HCT116 (cell line): ENCODE data around the gene PC. TPM values are rescaled to one million over a fixed set of nuclear protein-coding genes. Genes with fewer than 3 reads are reported as not detected.

Experiments
- ATAC-seq: fragments of 200-7000 bp; cut with Tn5 transposase; 2 replicates; pipeline ENCODE4 v1.9.1; 2020; ENCODE audit warnings: mild to moderate bottlenecking, moderate library complexity
- BruUV-seq: library from RNA; stranded (reverse); fragments of 400-500 nt; replicated peaks from 2 replicates; lab custom pipeline; 2021; lab: Mats Ljungman, UMichigan
- CTCF ChIA-PET: fragments of 300-600 bp; sonication (Branson Sonifier 250); formaldehyde crosslinking; loops from one replicate; lab custom pipeline; 2021; ENCODE audit warnings: antibody characterized with exemption; lab: Charles Lee
- POLR2A ChIA-PET: fragments of 300-600, 350-600 bp; sonication (Branson Sonifier 250); formaldehyde crosslinking; loops from one replicate; lab custom pipeline; 2021; ENCODE audit warnings: antibody characterized with exemption; lab: Charles Lee
- RAD21 ChIA-PET, 2 experiments: fragments of 300-600 bp; sonication (Branson Sonifier 250); formaldehyde crosslinking; loops; one replicate each; lab custom pipeline; 2023; ENCODE audit warnings: low total read pairs in 2 of 2; ENCODE audit not compliant: uncharacterized antibody in 2 of 2, unreplicated experiment in 2 of 2, low non-redundant PET in 1 of 2; lab: Charles Lee
- DNase-seq: peaks from one replicate; pipeline ENCODE4 v3.0.0-alpha.2; 2010; ENCODE audit warnings: low read depth, low spot score
- H2AFZ ChIP-seq: fragments of 200-600 bp; shearing (Covaris generic), sonication (generic); 2 replicates; pipeline ENCODE4 v1.6.1; 2017; ENCODE audit warnings: low read depth, mixed run types, mixed read lengths, antibody characterized with exemption, low read length; ENCODE audit not compliant: poor library complexity, severe bottlenecking
- H3K27ac ChIP-seq: 2 replicates; pipeline ENCODE4 v1.5.1; 2012; ENCODE audit warnings: low read depth, low read length
- H3K27me3 ChIP-seq: fragments of 200-600 bp; sonication (generic); 2 replicates; pipeline ENCODE4 v1.6.1; 2016; ENCODE audit warnings: mixed run types, low read length, mixed read lengths; ENCODE audit not compliant: insufficient read depth
- H3K36me3 ChIP-seq, 2 experiments: fragments of 200-500 bp in 1 of 2; fragments of 200-600 bp in 1 of 2; sonication (Bioruptor generic) in 1 of 2; sonication (generic) in 1 of 2; 2 replicates each; pipeline versions ENCODE4 v1.5.1 to v1.6.1; 2014 to 2016; ENCODE audit warnings: low read length in 2 of 2, inconsistent platforms in 1 of 2, mixed read lengths in 1 of 2, mixed run types in 1 of 2; ENCODE audit not compliant: insufficient read depth in 2 of 2, control insufficient read depth in 1 of 2
- H3K4me1 ChIP-seq, 2 experiments: fragments of 200-600 bp in 1 of 2; sonication (generic) in 1 of 2; 2 replicates each; pipeline versions ENCODE4 v1.5.1 to v1.6.1; 2012 to 2017; ENCODE audit warnings: low read length in 2 of 2, inconsistent platforms in 1 of 2, mild to moderate bottlenecking in 1 of 2, mixed read lengths in 1 of 2, mixed run types in 1 of 2, moderate library complexity in 1 of 2; ENCODE audit not compliant: insufficient read depth in 2 of 2, control insufficient read depth in 1 of 2
- H3K4me2 ChIP-seq: fragments of 200-600 bp; sonication (generic); 2 replicates; pipeline ENCODE4 v1.6.1; 2017; ENCODE audit warnings: mixed run types, low read length, mixed read lengths
- H3K4me3 ChIP-seq, 2 experiments: fragments of 200-600 bp in 1 of 2; sonication (generic) in 1 of 2; replicated peaks in 1 of 2; 2 replicates each; pipeline ENCODE4 v1.5.1; 2011 to 2016; ENCODE audit warnings: low read length in 2 of 2, control low read depth in 1 of 2, low read depth in 1 of 2, mild to moderate bottlenecking in 1 of 2, mixed read lengths in 1 of 2, mixed run types in 1 of 2
- H3K79me2 ChIP-seq: fragments of 200-600 bp; sonication (generic); 2 replicates; pipeline ENCODE4 v1.6.1; 2017; ENCODE audit warnings: mild to moderate bottlenecking, mixed run types, low read length, moderate library complexity, mixed read lengths; ENCODE audit not compliant: insufficient read depth
- H3K9ac ChIP-seq: fragments of 200-600 bp; sonication (generic); 2 replicates; pipeline ENCODE4 v1.6.1; 2016; ENCODE audit warnings: low read length, mixed read lengths
- H3K9me2 ChIP-seq: fragments of 200-600 bp; sonication (generic), shearing (Covaris generic); 2 replicates; pipeline ENCODE4 v1.6.1; 2017; ENCODE audit warnings: mixed run types, mild to moderate bottlenecking, moderate library complexity; ENCODE audit not compliant: insufficient read depth
- H3K9me3 ChIP-seq, 2 experiments: fragments of 200-500 bp in 1 of 2; fragments of 200-600 bp in 1 of 2; sonication (Bioruptor generic) in 1 of 2; sonication (generic) in 1 of 2; 2 replicates each; pipeline ENCODE4 v1.6.1; 2014 to 2017; ENCODE audit warnings: low read length in 2 of 2, mixed read lengths in 2 of 2, inconsistent platforms in 1 of 2, low read depth in 1 of 2, mild to moderate bottlenecking in 1 of 2, mixed run types in 1 of 2, moderate library complexity in 1 of 2; ENCODE audit not compliant: control insufficient read depth in 1 of 2, insufficient read depth in 1 of 2
- H4K20me1 ChIP-seq: fragments of 200-600 bp; sonication (generic), shearing (Covaris generic); 2 replicates; pipeline ENCODE4 v1.6.1; 2017; ENCODE audit warnings: mixed run types, mild to moderate bottlenecking, moderate library complexity; ENCODE audit not compliant: insufficient read depth
- ATF3 ChIP-seq: IDR thresholded peaks from 2 replicates; pipeline ENCODE4 v1.6.1; 2012
- CBX3 ChIP-seq: IDR thresholded peaks from 2 replicates; pipeline ENCODE4 v1.6.1; 2012; ENCODE audit warnings: low read depth
- ELF1 ChIP-seq: IDR thresholded peaks from 2 replicates; pipeline ENCODE4 v1.6.1; 2012; ENCODE audit warnings: low read depth, borderline replicate concordance
- EZH2 ChIP-seq: fragments of 200-600 bp; sonication (generic); IDR thresholded peaks from 2 replicates; pipeline ENCODE4 v1.6.1; 2017; ENCODE audit warnings: antibody characterized with exemption, mixed run types
- EZH2phosphoT487 ChIP-seq: fragments of 200-600 bp; IDR thresholded peaks from 2 replicates; pipeline ENCODE4 v1.6.1; 2018; ENCODE audit warnings: antibody characterized with exemption, borderline replicate concordance
- FOSL1 ChIP-seq: IDR thresholded peaks from 2 replicates; pipeline ENCODE4 v1.6.1; 2012; ENCODE audit warnings: low read depth
- POLR2AphosphoS5 ChIP-seq: IDR thresholded peaks from 2 replicates; pipeline ENCODE4 v1.6.1; 2011; ENCODE audit warnings: mild to moderate bottlenecking, low read depth, low read length, moderate library complexity
- SP1 ChIP-seq: IDR thresholded peaks from 2 replicates; pipeline ENCODE4 v1.6.1; 2012; ENCODE audit warnings: low read depth
- SRF ChIP-seq: IDR thresholded peaks from 2 replicates; pipeline ENCODE4 v1.6.1; 2012; ENCODE audit warnings: low read depth
- ZBTB33 ChIP-seq: IDR thresholded peaks from 2 replicates; pipeline ENCODE4 v1.6.1; 2011; ENCODE audit warnings: mild to moderate bottlenecking, low read length, moderate library complexity; ENCODE audit not compliant: insufficient replicate concordance; ENCODE audit errors: extremely low read depth
- intact Hi-C: fragments of 100-400 bp; cut with micrococcal nuclease; formaldehyde crosslinking; loops from 2 replicates; pipeline ENCODE4 v1.10.0; 2022
- total RNA-seq: library from RNA; stranded (reverse); gene quantifications from one replicate; pipeline ENCODE4 v1.2.1, GENCODE V29; 2021; ENCODE audit not compliant: unreplicated experiment
- TF ChIP-seq, protein P1 (sequence below), 3 experiments: fragments of 200-600 bp in 1 of 3; sonication (generic) in 1 of 3; IDR thresholded peaks in 2 of 3; conservative IDR thresholded peaks in 1 of 3; 2 replicates each; pipeline ENCODE4 v1.5.1; 2012 to 2017; ENCODE audit warnings: low read depth in 2 of 3, low read length in 2 of 3, antibody characterized with exemption in 1 of 3, borderline replicate concordance in 1 of 3, control low read depth in 1 of 3, mild to moderate bottlenecking in 1 of 3, mixed read lengths in 1 of 3, mixed run types in 1 of 3, moderate library complexity in 1 of 3; ENCODE audit not compliant: insufficient read depth in 1 of 3

Gene PC
- total RNA-seq, 1 experiment from 2014 or later: 24.1 TPM

GRCh38 chr11:66987158-66987620 lies 29.0 kb upstream of the PC start:
- Histone ChIP-seq H3K27me3 (no peaks in the 10 kb centered on the region), H3K79me2 (no peaks in the 10 kb centered on the region), H3K4me1 (peaks cover 53 to 58% of the 10 kb centered on the region in 2 experiments), H2AFZ (no peak overlapping the region), H3K4me3 (no peak overlapping the region), H3K27ac (no peak overlapping the region; the same call in 1 of the 2 replicates), H3K4me2 (peak overlapping the region; percentile 40), H3K9me3 (peaks cover 0 to 4% of the 10 kb centered on the region in 2 experiments; a peak in 1 of 4 replicates), H4K20me1 (no peaks in the 10 kb centered on the region), H3K36me3 (no peaks in the 10 kb centered on the region), H3K9me2 (no peaks in the 10 kb centered on the region), H3K9ac (no peak overlapping the region)
- intact Hi-C loops: loop anchor here (5.0 kb wide), 1 partner anchor 35 kb away; the partner anchor contains the start of gene SYT12
- no TSS peak for BruUV-seq
- TF ChIP-seq SRF: no peak
- no peak for TF ChIP-seq SP1
- TF ChIP-seq ELF1: no peak
- TF ChIP-seq FOSL1: no peak
- TF ChIP-seq ATF3: no peak
- TF ChIP-seq EZH2: no peak
- TF ChIP-seq, protein P1, sequence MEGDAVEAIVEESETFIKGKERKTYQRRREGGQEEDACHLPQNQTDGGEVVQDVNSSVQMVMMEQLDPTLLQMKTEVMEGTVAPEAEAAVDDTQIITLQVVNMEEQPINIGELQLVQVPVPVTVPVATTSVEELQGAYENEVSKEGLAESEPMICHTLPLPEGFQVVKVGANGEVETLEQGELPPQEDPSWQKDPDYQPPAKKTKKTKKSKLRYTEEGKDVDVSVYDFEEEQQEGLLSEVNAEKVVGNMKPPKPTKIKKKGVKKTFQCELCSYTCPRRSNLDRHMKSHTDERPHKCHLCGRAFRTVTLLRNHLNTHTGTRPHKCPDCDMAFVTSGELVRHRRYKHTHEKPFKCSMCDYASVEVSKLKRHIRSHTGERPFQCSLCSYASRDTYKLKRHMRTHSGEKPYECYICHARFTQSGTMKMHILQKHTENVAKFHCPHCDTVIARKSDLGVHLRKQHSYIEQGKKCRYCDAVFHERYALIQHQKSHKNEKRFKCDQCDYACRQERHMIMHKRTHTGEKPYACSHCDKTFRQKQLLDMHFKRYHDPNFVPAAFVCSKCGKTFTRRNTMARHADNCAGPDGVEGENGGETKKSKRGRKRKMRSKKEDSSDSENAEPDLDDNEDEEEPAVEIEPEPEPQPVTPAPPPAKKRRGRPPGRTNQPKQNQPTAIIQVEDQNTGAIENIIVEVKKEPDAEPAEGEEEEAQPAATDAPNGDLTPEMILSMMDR (IDR thresholded peaks at IDR 0.05 in 2 of 3, conservative IDR thresholded peaks at IDR 0.05 in 1 of 3; ENCODE audit: borderline replicate concordance in 1 of 3, insufficient read depth in 1 of 3, low read depth in 2 of 3, low read length in 2 of 3): no peak
- no peak for TF ChIP-seq ZBTB33
- TF ChIP-seq EZH2phosphoT487: no peak
- no peak for TF ChIP-seq POLR2AphosphoS5
- TF ChIP-seq CBX3: no peak
- ChIA-PET POLR2A (interaction anchor here (0.7 kb wide), 1 partner anchor 19 kb away, joined by 4 read pairs; no protein-coding TSS in a partner anchor), CTCF (interaction anchor here (1.7 to 2.6 kb wide), 2 partner anchors 11 to 34 kb away, joined by 6 to 8 read pairs; no protein-coding TSS in a partner anchor), RAD21 (no interaction called here)
- no peak for DNase-seq
- 0 out of 2 replicates have a peak, but pooled peaks have one; percentile 16 for ATAC-seq
